HPDE6-E6E7 (cell line): ENCODE data around the gene FUT4.
A peak's percentile ranks its signal among the peaks of the same experiment; 100 is the strongest.
"Not testable (repeated sequence)": the region's sequence is repeated elsewhere in the genome, so short reads cannot be mapped to it uniquely, and the experiment has no call there.

ENCODE experiments used
- DNase-seq: peaks from one replicate; pipeline ENCODE4 v3.0.0; 2011; ENCODE audit warnings: missing footprints; ENCODE audit errors: extremely low spot score

Gene FUT4

DNA sequence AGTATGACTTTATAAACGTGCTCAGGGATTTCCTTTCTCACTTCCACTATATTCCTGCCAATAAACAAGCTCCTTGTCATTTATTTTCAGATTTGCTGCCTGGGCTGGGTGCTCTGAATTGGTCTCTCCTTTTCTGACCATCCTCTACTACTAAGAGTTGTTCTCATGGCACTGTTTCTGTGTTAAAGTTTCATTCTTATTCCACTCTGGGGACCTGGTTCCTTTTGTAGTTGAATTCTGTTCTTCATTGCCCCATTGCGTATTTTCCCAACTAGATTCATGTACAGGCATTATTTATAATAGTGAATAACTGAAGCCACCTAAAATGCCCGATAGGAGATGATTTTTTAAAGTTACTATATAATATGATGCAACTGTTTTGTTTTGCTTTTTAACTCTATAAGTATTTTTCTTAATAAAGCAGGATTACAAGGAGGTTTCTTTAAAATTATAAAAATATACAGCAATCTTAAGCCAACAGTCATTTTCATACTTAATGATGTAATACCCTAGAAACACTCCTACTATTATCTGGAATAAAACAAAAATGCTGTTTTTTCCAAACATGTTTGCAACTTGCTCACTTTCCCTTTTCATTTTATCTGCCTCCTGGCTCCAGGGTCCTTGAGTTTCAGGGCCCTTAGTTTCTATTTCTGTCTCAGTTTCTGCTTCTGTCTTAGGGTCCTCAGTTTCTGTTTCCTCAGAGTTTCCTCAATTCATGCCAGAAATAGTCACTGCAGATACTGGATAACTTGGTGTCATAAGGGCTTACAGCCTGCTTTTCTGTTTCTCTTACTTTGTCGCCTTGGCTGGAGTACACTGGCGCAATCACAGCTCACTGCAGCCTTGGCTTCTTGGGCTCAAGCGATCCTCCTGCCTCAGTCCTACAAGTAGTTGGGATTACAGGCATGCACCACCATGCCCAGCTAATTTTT, 9.8 kb upstream of the FUT4 start:
- no peak for DNase-seq

DNA sequence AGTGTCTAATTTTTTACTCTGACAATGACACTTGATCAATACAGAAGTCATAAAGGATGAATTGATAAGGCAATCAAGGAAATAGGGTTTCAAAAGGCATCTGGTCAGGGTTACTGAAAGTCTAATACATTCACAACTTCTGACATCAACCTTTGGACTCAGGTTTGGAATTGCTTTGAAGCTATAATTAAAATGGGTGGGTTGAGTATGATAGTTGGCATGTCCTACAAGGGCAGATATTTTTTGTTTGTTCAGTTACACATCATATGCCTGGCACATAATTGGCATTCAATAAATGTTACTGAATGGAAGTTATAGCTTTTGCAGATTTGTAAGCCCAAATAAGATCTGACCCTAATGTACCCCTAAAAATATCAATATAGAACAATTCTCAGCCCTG, 7.3 kb upstream of the FUT4 start:
- no peak for DNase-seq

DNA sequence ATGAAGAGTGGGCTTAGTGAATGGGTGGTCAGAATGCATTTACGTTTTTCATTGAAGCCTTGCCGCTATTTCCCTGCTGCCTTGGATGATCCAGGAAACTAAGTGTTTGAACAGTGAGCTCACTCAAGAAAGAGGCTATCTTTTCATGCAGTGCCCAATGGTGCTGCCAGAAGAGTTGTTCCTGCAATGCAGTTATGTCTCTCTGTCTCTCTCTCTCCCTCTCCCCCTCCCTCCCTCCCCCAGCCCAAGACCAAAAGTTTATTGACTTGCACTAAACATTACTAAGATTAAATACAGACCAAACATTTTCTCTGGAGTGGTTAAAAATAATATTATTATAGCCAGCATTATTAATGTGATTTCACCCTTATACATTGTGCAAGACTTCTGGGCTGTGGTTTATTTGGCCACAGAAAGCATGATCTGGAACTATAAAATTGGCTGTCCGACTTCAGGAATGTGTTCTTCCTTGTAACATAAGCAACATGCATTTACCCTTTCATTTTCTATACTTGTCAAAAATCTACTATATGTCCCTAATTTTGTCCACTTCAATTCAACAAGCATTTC, 6.6 kb upstream of the FUT4 start:
- no peak for DNase-seq

DNA sequence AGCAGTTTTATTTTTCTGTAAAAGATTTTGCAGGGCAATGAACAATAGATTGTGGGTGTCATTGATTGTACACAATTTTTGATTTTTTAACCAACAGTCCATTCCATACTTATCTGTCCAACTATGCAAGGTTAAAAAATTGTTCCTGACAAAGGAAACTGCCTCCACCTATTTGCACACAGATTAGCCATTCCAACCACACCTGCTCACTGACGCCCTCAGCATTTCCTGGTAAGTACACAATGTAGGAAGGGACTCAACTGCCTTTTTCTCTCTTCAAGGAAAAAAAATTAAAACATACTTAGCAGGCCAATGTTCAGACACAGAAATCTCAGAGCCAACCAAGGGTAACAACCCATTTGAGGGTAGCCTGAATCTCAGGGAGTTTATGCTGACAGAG, 4.3 kb upstream of the FUT4 start:
- DNase-seq = no peak

DNA sequence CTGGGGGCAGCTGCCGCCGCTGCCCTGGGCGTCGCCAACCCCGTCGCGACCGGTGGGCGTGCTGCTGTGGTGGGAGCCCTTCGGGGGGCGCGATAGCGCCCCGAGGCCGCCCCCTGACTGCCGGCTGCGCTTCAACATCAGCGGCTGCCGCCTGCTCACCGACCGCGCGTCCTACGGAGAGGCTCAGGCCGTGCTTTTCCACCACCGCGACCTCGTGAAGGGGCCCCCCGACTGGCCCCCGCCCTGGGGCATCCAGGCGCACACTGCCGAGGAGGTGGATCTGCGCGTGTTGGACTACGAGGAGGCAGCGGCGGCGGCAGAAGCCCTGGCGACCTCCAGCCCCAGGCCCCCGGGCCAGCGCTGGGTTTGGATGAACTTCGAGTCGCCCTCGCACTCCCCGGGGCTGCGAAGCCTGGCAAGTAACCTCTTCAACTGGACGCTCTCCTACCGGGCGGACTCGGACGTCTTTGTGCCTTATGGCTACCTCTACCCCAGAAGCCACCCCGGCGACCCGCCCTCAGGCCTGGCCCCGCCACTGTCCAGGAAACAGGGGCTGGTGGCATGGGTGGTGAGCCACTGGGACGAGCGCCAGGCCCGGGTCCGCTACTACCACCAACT, 1.0 kb downstream of the FUT4 start:
- DNase-seq = no peak

DNA sequence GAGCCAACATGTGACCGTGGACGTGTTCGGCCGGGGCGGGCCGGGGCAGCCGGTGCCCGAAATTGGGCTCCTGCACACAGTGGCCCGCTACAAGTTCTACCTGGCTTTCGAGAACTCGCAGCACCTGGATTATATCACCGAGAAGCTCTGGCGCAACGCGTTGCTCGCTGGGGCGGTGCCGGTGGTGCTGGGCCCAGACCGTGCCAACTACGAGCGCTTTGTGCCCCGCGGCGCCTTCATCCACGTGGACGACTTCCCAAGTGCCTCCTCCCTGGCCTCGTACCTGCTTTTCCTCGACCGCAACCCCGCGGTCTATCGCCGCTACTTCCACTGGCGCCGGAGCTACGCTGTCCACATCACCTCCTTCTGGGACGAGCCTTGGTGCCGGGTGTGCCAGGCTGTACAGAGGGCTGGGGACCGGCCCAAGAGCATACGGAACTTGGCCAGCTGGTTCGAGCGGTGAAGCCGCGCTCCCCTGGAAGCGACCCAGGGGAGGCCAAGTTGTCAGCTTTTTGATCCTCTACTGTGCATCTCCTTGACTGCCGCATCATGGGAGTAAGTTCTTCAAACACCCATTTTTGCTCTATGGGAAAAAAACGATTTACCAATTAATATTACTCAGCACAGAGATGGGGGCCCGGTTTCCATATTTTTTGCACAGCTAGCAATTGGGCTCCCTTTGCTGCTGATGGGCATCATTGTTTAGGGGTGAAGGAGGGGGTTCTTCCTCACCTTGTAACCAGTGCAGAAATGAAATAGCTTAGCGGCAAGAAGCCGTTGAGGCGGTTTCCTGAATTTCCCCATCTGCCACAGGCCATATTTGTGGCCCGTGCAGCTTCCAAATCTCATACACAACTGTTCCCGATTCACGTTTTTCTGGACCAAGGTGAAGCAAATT, 1.8 kb downstream of the FUT4 start:
- DNase-seq = no peak

DNA sequence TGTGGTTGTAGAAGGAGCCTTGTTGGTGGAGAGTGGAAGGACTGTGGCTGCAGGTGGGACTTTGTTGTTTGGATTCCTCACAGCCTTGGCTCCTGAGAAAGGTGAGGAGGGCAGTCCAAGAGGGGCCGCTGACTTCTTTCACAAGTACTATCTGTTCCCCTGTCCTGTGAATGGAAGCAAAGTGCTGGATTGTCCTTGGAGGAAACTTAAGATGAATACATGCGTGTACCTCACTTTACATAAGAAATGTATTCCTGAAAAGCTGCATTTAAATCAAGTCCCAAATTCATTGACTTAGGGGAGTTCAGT, 2.4 kb downstream of the FUT4 start:
- DNase-seq = no peak

DNA sequence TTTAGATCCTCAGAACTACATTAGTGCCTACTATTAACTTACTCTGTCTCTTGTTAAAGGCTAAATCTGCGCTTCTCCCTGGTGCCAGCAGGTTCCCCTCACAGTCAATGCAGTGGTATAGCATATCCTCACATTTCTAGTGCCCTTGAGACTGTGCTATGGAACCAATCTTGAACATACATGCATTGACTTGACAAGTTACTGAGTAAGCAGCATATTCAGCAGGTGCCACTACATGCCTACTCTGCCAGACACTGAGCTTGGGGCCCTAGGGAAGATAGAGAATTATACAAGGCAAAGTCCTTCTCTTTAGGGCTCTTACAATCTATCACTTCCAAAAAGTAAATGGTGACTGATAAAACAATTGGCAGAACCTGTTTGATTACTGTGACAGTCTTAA, 3.2 kb downstream of the FUT4 start:
- no peak for DNase-seq

DNA sequence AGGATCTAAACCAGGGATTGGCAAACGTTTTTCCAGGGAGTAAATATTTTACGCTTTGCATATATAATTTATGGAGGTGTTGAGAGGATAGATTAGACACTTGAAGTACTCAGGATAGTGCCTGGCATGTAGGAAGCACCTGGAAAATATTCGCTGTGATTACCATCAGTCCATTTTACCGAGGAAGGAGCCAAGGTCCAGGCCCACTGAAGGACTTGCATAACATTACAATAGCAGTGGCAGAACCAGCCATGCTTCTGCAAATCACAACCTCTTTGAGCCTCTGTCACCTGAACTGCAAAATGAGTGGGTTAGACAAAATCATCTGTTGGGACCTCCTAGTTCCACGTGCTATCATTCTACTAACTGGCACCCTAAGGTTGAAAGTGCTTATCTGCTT, 5.4 kb downstream of the FUT4 start:
- DNase-seq = no peak

DNA sequence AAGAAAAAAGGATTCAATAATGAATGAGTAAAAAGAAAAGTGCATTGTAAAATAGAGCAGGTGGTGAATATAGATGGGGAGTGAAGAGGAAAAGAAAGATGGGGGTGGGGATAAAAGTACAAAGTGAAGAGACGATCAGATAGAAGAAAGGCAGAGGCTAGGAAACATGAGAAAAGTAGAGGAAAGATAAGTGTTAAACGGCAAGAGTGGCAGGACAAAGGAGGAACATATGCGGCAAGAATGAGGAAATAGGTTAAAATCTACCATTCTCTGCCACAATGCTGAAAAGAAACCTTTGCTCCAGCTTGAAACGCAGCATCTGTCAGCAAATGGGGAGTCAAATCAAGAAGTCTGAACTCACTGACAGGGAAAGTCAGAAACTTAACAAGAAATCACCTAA, 6.8 kb downstream of the FUT4 start:
- DNase-seq = no peak

DNA sequence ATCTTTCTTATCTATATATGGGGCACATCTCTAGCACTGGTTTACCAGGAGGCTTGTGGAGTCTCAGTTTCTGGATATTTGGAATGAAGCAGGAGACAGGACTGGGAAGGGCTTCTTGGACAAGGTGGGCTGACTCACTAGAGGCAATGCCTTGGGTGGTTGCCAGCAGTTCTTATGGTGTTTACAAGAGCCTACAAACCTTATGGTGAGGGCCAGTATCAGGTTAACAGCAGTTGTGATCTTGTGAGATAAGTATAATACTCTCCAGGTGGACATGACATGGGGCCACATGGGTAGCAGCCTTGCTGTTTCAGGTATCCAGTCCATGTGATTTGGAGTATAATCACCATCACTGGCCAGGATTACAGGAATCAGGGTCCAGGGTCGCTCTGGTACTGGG, 10.2 kb downstream of the FUT4 start:
- DNase-seq = no peak

DNA sequence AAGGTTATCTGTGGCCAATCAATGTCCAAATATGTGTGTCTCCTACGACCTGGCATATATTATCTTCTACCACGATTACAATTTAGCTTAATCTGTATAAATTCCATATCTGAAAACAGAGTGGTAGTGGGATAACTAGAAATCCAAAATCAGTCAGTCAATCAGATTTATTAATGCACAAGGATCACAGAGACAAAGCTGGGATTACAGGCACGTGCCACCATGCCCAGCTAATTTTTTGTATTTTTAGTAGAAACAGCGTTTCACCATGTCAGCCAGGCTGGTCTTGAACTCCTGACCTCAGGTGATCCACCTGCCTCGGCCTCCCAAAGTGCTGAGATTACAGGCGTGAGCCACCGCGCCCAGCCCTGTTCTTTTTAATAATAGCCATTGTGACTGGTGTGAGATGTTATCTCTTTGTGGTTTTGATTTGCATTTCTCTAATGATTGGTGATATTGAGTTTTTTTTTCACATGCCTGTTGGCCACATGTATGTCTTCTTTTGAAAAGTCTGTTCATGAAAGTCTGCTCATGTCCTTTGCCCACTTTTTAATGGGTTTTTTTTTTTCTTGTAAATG, 12.1 kb downstream of the FUT4 start:
- DNase-seq = not testable (repeated sequence)

DNA sequence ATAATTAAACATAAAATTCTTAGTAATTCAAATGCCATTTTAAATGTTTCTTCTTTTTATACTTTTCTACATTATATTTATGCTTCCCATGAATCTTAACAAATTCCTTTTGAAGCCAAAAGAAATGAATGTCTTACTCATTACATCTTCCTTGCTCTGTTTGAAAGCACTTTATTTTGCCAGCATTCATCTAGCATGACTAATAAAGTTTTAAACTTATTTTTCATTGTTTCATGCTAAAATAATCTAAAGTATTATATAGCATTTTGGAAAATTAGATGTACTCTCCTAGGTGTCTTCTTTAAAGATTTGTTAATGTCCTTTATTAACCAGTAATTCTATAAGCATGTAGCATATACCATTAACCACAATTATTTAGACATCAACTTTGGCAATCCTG, 13.7 kb downstream of the FUT4 start:
- DNase-seq = no peak

DNA sequence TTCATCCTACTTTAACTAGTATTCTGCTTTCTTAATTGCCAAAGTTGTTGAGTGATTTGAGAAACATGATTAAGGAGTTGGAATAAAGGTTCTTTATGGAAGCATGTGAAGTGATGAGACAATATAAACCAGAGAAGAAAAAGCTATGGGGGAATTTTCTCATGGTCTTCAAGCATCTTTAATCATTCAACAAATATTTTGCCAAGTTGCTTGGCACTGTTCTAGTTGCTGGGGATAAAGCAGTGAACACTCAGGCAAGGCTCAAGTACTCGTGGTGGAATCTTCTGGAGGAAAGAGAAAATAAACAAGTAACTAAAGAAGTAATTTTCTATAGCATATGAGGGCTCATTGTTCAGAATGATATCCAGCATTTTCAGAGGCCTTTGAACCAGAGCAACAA, 14.3 kb downstream of the FUT4 start:
- no peak for DNase-seq

DNA sequence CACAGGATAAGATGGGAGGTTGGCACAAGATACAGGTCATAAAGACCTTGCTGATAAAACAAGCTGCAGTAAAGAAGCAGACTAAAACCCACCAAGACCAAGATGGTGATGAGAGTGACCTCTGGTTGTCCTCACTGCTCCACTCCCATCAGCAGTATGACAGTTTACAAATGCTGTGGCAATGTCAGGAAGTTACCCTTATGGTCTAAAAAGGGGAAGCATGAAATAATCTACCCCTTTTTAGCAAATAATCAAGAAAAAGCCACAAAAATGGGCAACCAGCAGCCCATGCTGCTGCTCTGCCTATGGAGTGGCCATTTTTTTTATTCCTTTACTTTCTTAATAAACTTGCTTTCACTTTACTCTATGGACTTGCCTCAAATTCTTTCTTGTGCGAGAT, 14.7 kb downstream of the FUT4 start:
- no peak for DNase-seq

DNA sequence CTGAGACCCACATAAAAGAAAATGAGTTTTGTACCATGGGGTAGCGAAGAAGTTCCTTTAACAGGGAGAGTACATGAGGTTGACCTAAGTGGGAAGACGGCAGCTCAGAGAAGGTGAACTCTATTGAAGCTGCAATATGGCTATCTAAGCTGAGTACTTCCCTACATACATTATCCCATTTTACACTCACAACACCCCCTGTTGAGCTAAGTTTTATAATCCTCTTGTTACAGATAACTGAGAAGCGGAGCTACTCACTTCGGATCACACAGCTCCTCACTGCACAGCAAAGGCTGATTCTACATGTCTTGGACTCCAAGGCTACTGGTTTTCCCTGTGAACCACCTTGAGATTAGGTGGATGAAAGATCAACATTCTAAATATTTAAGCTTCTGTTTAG, 15.2 kb downstream of the FUT4 start:
- DNase-seq = no peak

DNA sequence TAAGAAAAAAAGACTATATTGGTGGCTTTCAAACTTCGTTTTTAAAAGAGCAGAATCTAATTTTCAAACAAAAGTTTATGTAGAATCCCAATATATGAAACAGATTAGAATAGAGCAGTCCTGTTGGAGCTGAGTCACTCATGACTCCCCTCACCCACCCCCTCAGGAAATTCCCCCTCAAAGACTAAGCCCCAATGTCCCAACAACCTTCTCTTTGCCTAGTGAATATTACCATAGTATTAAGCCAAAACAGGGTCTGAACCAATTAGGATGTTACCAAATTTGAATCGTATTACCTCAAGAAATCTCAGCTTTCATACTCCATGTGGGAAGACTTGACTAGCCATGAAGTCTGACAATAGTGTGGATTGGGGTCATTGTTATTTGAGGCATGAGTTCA, 15.6 kb downstream of the FUT4 start:
- DNase-seq = no peak

DNA sequence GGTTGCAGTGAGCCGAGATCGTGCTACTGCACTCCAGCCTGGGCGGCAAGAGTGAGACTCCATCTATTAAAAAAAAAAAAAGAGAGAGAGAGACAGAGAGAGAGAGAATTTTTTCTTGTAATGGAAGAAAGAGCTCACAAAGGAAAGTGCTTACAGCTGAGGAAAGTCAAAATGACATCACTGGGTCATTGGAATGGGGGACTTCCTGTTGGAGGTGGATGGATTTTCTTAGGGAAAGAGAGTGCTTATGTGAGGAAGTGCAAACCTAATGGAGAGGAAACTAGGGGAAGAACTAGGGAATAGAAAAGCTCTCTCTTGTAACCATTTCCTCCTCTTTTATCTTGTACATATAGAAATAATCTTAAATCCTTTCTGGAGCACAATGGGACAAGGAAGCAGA, 17.1 kb downstream of the FUT4 start:
- no peak for DNase-seq

DNA sequence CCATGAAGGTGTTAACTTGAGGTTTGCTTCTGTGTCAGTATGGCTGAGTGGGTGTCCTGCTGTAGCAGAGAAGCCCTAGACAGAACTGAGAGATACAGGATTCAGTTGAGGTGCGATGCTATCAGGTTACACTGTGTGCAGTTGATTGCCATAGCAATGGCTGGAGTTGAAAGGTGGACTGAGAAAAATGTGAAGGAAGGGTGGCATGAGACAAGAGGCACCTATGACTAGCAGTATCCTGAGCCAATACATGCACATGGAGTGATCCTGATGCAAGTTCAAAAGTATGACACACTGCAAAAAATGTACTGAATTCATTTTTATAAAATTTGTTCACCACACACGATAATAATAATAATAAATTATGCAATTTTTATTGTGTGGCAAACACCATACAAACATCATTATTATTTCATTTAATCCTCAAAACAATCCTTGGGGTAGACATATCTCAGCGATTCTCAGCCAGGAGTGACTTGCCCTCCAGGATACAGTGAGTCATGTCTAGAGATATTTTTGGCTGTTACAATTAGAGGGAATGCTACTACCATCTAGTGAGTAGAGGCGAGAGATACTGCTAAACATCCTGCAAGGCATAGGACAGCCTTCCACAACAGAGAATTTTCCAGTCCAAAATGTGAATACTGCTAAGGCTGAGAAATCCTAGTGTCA, 19.6 kb downstream of the FUT4 start:
- DNase-seq = peak; percentile 82

DNA sequence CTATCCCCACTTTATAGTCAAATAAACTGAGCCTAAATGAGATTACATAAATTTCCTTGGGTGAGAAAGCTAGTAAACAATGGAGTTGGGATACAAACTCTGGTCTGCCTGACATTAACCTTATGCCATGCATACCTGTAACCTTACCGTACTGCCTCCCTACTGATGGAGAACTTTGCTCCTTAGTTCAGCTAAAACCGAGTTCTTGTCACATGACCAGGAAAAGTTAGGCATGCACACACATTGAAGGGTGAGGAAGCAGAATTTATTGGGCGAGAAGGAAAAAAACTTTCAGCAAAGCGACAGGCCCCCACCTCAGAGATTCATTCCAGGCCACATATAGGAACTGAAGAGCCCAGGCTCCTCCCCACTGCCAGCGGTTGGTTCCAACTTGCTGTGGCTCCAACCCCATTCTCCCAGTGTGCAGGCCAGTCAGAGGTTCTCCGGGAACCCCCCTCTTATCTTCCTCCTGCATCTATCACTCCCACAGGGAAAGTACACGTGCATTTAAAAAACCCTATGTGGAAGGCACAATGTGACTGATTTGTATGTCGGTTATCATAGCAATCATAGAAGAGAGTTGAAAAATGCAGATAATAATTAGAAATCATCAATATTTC, 20.2 kb downstream of the FUT4 start:
- no peak for DNase-seq

DNA sequence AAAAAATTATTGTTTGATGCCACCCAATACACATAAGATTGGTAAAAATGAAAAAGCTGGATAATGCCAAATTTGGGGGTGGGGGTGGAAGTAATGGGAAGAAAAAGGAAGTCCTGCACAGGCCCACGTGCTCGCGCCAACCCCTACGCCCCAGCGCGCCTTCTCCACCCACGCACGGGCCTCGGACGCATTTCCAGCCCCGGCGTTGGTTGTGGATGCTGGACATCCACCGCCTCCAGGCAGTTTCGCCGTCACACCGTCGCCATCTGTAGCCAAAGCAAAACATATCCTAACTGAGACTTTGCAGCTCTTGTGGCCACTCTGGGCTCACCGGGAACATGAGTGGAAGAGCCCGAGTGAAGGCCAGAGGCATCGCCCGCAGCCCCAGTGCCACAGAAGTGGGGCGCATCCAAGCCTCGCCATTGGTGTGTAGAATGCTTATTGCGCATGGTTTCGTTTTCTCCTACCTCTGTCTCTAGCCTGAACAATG, 23.5 kb downstream of the FUT4 start, which contains the start of gene PIWIL4:
Gene PIWIL4, plus strand, starts transcription at position 188 of the 490 bp plus-strand sequence. Its CDS starts 151 bp downstream, at position 339.
- DNase-seq = no peak
